Measurements from ENCODE around the gene PIK3CA.

Gene PIK3CA

DNA sequence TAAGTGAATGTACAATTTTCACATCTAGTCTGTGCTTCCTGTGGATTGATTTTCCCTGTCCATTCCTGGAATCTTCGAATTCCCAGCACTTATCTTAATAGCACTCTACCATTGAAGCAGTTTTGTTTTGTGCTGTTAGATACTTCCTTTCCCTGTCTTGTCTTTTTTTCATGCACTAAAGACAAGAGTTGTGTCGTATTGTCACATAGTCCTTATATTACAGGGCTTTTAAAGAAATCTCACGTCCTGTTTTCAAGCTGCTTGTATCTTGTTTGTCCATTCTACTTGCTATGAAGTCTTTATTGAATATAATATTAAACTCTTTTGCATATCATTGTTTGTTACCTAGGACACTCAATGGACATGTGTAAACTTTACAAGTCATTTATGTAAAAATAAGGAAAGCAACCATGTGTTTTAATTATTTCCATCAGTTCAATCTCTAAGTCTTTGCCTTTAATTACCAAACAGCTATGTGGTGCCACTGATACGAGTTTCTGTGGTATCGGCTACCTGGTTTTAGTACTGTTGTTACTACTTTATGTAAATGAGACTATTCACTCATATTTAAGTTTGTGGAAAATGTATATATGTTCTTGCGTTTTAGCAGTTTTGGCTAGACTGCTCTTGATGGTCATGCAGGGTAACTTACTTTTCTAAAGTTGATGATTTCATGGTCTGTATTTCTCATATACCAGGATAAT, 10.3 kb downstream of the PIK3CA start:
- no peak for DNase-seq (ENCODE audit: low spot score)

DNA sequence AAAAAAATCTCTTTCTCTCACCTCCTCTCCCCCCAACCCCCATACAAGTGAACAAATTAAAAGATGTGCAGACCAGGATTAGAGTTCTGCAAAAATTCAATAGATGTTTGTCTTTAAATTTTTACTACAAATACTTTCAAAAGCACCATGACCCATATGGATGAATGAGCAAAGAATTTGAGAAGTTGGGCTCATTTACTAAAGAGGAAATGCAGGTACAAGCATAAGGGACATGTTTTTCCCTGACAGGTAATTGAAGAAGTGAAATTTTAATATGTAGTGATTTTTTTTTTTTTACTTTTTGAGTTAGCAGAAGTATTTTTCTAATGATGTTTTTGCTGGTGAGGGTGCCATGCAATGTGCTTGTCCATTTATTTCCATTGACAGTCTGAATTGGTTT, 15.3 kb downstream of the PIK3CA start:
- DNase-seq (ENCODE audit: low spot score) = no peak

DNA sequence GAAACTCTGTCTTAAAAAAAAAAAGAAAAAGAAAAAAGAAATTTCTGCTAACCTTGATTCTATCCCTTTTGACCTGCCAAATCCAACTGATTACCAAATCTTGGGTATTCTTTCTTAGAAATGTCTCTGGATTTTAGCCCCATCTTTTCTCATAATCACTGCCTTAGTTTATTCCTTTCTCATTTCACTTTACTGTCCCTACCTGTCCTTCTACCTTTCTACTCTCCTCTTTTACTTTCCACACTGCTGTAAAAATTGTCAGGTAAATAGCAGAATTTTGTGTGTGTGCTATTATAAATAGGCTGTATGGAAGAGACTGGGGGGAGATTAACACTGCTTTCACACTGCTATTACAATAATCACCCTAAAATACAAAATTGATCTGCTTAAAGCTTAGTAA, 16.7 kb downstream of the PIK3CA start:
- no peak for DNase-seq (ENCODE audit: low spot score)

DNA sequence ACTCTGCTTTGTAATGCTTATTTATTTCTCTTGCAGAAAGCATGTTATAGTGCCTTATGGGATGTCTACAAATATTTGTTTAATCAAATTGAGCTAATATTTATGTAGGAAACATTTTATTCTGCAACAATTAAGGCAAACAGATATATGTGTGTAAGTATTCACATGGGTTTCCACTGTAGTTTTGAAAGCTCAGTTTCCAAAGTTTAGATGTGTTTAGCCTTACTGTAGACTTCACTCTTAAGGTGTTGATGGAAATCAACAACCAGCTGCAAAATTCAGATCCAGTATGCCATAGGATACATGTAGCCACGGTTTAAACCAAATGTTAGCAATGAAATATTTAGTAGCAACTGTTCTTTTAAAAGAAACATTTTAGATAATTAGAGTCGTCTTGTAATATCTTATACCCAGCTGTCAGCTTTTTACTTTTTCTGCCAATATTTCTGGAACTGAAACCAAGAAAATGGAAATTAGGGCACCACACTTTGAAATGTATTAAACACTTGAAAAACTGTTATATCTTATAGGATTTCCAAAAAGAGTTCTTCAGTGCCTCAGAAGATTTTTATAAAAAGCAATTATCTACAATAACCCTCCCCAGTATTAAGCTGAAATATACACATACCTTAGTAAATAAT, 18.5 kb downstream of the PIK3CA start:
- no peak for DNase-seq (ENCODE audit: low spot score)

DNA sequence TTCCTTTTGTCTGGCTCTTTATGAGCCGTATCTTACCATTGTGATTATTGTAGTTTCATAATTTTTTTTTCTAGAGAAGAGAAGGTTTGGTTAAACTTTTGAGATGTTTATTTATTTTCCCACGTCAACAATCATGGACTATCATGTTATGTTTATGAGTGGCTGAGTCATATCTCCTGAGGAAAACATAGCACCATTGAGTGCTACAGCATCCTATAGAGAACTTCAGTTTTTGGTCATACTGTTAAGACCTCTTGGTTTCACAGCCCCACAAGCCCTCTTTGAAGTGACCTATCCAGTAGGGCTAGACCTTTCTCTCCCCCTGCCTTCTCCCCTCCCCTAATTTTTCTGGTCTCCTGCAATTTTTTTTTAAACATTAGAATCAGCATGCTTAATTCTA, 20.8 kb downstream of the PIK3CA start:
- DNase-seq (ENCODE audit: low spot score) = no peak

DNA sequence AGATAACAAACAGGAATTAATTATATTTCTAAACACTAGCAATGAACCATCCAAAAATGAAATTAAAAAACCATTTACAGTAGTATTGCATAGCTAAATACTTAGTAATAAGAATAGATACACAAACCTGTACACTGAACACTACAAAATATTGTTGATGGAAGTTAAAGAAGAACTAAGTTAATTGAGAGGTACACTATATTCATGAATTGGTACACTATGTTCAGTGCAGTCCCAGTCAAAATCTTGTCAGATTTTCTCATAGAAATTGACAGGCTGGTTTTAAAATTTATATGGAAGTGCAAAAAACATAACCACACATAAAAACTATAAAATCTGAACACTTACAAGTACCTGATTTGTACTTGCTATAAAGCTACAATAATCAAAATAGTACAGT, 24.4 kb downstream of the PIK3CA start:
- DNase-seq (ENCODE audit: low spot score) = no peak

DNA sequence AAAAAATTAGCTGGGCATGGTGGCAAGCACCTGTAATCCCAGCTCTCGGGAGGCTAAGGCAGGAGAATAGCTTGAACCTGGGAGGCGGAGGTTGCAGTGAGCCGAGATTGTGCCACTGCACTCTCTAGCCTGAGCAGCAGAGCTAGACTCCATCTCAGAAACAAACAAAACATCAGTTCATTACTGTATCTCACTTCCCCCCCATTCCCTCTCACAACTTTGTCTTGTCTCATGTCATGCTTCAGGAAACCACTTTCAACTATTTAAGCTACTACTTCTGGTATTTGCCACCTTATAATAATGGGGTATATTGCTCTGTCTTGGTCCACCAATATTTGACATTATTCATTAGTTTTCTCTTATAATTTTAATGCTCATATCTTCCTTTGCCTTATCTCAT, 26.2 kb downstream of the PIK3CA start:
- no peak for DNase-seq (ENCODE audit: low spot score)

DNA sequence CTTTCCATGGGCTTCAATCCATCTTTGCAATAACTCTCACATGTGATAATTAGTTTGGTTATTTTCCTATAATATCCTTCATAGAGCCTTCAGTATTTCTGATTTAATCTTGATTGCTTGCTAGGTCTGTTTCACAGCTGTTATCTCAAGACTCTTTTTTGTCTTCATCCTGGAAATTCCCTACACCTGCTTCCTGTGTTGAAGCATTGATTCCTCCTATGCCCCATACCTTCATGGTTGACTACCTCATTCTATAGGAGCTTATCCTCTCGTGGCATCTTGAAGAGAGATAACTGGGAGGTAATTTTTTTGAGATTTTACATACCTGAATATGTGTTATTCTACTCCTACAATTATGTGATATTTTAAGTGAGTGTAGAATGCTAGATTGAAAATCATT, 26.7 kb downstream of the PIK3CA start:
- DNase-seq (ENCODE audit: low spot score) = no peak

DNA sequence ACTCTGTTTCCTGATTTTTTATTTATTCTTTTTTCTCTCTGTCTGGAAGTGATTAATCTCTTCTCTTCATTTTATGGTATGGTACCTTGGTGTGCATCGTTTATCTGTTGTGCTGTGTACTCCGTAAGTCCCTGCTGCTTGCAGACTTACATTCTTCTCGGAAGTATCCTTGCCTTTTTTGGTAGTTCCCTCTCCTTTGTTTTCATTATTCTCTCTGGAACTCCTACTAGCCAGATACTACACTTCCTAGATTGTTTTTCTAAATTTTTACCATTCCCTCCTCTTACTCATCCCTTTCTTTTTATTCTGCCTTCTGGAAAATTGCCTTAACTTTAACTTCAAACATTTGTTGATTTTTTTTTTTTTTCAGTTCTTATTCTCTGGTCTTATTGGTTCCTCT, 27.2 kb downstream of the PIK3CA start:
- no peak for DNase-seq (ENCODE audit: low spot score)

DNA sequence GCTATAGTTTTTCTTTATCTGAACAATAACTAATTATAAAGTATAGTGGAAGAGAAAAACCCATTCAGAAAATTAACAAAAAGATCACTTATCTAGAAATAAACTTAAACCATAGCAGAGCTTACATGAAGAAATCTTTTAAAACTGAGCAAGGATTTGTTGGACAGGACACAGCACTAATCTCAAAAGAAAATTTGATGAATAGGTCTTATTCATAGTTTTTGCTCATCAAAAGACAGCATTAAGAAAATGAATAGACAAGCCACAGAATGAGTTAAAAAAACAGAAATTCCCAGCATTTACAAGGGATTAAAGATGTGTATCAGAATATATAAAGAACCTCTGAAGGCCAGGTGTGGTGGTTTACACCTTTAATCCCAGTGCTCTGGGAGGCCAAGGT, 29.5 kb downstream of the PIK3CA start:
- DNase-seq (ENCODE audit: low spot score) = no peak

DNA sequence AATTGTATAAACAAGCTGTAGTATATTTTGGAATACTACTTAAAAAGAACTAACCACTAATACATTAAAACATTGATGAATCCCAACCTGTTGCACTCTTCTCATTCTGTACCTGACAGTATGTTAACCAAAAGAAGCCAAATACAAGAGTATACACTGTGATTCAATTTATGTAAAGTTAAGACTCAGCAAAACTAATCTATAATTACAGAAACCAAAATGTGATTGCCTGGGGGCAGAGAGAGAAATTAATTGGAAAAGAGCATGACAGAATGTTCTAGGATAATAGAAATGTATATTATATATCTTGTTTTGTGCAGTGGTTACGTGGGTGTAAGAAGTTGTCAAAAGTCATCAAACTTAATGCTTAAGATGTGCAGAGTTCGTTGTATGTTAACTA, 31.1 kb downstream of the PIK3CA start:
- no peak for DNase-seq (ENCODE audit: low spot score)

DNA sequence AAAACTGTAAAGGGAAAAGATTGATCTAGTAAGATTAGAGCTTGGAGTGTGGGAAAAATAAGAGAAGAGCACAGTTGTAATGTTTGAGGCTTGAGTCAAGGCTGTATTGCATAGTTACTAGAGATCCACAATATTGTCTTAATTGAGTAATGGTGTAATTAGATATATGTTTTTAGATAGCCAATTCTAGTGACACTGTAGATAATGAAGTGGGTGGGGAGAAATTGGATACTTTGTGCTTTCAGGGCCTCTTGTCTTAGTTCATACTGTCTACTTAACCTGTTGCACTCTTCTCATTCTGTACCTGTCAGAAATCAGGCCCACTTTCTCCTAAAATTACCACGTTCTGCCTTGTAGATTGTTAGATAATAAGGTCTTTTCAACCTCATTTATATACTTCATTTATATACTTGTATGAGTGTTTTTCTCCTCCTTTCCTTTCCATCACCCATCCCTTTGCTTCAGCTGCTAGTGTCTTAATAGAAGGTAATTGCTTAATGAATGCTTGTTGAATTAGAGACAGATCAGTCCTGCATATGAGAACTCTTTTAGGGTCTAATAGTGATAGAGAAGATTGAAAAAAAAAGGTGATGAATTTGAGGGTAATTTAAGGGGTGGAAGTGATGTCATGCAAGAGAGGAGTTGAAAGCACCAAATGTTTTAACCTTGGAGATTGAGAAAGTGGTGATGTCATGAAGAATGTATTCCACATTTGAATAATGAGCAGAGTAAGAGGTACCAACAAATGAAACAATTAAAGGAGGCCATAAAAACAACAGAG, 32.0 kb downstream of the PIK3CA start:
- no peak for DNase-seq (ENCODE audit: low spot score)

DNA sequence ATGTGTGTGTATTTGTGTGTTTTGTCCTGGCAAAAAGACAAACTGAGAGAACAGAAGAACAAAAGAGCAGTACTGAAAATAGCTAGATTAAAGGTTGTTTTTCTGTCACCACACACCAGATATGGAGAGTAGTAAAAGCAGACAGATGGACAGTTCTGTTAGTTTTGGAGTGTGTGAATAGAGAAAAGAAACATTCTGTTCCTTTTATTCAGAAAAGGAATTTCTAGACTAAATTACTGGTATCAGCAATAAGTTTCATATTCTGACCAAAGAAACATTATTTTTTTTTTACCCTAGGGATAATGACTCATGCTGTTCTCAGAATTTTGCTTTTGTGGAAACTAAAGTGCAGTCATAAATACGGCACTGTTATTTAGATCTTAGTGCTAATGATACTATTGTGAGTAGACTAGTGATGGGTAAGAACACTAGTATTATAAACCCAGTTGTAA, 32.9 kb downstream of the PIK3CA start:
- no peak for DNase-seq (ENCODE audit: low spot score)

DNA sequence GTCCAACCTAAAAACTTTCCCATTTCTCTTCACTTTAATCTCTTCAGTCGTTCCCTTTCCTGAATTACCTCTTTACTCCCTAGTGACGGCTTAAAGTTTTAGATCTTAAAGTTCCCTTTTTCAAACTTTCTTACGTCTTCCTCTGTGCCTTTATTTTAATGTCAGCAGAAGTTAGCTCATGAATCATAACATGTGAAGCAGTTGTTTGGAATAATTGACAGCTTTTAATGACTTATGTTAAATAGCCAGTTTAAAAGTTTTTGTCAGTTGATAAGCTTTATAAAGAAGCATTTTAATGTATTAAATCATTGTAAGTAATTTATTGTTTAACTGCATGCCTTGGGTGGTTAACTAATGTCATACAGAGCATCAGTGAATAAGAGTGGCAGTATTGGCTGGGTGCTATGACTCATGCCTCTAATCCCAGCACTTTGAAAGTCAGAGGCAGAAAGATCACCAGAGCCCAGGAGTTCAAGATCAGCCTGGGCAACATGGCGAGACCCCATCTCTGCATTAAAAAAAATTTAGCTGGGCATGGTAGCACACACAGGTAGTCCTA, 33.9 kb downstream of the PIK3CA start:
- no peak for DNase-seq (ENCODE audit: low spot score)

DNA sequence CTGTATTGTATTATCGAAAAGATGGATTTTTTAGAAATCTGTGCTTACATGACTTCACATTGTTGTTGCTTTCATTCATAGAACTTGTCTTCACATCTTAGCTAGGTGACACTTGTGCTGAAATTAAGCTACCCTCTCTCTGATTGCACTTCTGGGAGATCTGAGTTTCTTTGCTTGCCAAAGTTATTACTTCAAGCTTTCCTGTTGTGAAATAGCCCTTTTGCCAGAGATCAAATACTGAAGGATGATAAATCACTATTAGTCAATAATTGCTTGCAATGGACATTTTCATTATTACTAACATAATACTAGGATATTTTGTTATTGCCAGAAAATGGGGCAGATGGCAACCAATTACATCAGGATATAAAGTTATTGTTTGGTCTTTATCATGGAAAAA, 34.7 kb downstream of the PIK3CA start:
- DNase-seq (ENCODE audit: low spot score) = no peak

DNA sequence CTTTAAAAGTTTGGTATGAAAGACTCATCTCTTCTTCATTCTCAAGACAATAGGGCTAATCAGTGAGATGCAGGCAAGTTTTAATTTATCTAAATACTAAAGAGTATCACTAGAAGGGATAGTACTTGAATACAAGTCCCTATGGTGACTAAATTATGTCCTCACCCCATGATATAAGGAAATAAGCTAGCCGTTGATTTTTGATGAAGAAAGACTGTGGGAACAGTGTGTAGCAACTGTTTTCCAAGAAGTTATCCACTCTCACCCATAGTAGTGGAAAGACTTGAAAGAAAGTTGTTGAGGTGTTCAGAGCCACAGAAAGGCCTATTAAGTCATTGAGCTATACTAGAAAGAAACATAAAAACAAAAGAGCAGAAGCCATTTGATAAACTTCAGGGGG, 36.7 kb downstream of the PIK3CA start:
- no peak for DNase-seq (ENCODE audit: low spot score)

DNA sequence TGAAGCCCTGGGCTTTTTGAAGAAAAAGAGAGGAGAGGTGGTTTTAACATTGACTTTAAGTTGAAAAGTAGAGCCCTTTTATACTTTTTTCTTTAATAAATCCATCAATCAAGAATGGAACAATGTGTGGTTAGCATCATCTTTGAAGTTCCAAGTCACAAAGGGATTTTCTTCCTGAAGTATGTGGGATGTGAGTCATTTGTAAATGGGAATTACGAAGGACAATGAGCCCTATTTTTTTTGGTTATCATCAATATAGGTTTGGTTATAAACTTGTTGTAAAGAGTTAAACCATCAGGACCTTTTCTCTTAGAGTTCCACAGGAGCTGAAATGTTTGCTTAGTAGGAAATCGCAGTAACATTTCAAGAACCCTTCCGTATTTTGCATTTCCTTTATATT, 38.3 kb downstream of the PIK3CA start:
- DNase-seq (ENCODE audit: low spot score) = no peak

DNA sequence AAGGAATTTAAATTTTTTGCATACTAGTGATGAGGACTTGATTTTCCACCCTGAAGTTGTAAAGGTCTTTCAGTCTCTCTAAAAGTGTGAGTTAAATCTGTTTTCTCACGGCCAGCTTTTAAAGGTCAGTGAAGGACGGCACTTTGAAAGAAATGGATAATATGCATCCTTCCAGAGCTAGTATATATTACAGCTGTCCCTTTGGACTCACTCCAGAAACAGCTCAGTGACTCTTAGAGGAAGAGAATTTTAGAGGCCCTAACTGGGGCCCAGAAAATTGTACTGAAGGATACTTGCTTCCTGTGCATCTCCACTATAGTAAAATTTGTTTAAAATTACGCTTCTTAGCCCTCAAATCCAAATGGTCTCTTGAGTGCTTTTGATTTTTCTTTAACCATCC, 41.6 kb downstream of the PIK3CA start:
- no peak for DNase-seq (ENCODE audit: low spot score)

DNA sequence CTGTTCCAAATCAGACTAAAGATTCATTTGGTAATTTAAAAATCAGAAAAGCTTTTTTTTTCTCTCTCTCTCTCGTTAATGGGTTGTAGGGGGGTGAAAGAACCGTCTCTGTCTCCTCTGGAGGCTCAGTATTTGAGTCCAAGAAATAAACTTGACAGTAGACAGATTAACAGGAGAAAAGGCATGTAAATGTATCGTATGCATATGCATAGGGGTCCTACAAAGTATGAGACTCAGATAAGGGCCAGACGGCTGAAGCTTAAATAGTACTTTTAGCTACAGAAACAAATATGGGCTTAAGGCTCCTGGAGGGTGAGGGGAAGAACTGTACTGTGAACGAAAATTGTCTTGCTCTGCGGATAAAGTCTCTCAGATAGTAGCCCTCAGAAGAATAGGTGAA, 42.4 kb downstream of the PIK3CA start:
- no peak for DNase-seq (ENCODE audit: low spot score)

DNA sequence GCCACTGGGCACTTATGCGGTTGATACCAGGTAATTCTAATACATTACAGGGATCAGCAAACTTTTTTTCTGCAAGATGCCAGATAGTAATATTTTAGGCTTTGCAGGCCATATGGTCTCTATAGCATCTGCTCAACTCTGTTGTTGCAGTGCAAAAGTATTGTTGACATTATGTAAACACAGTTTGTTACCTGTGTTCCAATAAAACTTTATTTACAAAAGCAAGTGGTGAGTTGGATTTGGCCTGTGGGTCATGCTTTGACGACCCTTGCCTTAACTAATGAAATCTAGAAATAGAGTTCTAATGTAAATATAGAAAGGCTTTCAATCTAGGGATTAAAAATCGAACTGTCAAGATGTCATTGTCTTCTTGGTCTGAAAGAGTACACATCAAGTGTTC, 44.4 kb downstream of the PIK3CA start:
- no peak for DNase-seq (ENCODE audit: low spot score)

DNA sequence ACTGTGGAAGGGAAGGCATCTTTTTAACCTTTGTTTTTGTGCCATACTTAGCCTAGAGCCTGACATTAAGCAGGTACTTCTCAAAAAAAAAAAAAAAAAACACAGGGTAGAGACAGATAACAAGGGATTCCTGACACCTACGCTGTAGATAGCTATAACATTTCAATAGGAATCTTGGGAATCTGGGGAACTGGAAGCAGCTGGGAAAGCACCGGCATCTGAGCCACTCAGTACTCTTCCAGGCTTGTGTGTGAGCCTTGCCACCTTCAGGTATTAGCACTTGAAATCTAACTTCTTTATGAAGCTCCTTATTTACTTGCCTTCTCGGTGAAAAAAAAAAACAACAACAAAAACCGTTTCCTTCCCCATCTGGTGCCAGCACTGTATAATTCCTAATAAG, 46.8 kb downstream of the PIK3CA start:
- no peak for DNase-seq (ENCODE audit: low spot score)

DNA sequence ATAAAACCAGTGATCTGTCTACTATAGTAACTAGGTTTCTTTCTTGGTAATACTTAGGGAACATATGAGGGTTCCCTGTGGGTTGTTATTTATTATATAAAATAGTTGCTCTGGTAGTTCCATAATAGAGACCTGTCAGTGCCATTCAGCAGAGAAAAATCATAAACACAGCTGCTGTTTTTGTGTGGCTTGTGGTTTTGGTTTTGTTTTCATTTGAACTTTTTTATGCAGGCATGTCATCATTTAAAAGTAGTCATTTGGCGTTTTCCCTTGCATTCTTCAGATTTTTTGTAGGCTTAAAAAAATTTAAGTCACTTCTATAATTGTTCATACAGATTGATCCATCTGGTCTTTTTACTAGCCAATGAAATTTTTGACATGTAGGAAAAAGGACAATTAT, 47.9 kb downstream of the PIK3CA start:
- DNase-seq (ENCODE audit: low spot score) = no peak

DNA sequence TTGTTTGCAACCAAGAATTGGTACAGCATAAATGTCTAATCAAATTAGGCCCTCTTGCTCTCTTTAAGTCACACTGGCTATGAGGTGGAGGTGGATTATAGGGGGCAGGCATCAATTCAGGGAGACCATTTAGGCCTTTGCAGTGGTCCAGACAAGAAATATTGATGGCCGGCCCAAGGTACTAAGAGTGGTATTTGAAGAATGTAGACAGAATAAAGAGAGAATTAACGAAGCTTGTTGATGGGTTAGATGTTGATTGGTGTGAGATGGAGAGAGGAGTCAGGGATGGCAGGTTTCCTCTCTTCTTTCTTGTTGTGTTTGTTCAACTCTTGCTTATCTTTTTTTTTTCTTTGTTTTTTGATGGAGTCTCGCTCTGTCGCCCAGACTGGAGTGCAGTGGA, 48.5 kb downstream of the PIK3CA start:
- no peak for DNase-seq (ENCODE audit: low spot score)

Data from ecto neural progenitor cell (in vitro differentiated cells).